Measurements from ENCODE around the gene LYRM4. TPM values are rescaled to one million over a fixed set of nuclear protein-coding genes. Genes with fewer than 3 reads are reported as not detected.

The LYRM4 gene
- total and polyA plus RNA-seq, 4 donors = 15.2 to 23.2 (median 19.1) TPM

DNA sequence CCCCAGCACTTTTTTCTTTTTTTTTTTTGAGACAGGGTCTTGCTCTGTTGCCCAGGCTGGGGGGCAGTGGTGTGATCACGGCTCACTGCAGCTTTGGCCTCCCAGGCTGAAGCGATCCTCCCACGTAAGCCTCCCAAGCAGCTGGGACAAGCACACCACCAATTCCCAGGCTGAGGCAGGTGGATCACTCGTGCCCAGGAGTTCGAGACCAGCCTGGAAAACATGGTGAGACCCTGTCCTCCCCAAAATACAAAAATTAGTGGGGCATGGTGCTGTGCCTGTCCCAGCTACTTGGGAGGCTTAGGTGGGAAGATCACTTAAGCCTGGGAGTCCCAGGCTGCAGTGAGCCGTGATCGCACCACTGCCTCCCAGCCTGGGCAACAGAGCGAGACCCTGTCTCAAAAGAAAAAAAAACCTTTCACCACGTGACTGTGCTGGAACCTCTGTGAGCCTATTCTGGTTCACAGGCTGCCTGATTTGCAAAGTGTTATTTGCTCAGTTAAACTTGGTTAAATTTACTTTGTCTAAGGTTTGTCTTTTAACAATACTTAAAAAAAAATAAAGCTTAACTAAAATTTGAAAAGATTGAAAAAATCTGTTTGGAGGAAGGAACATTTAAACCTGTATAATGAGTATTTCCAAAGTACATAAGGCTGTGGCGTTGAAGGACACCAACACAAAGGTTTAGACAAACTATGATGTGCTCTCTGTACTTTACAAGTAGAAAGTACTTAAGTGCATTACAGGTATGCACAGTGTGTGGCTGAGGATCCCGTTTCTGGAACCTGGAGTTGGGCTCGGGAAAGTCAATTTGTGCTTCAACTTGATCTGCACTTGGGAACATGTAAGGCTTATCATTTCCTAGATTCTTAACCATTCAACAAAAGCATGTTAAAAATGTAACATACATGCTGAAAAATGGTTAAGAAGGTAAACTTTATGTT is 120.7 kb downstream of the LYRM4 start:
- Histone ChIP-seq H3K4me3 (no peak overlapping the region), H3K9ac (ENCODE audit: insufficient read depth in 1 of 2, low read length in 2 of 2) (no peak overlapping the region), H3K4me1 (ENCODE audit: control insufficient read depth in 5 of 5, insufficient read depth in 5 of 5, low read length in 5 of 5) (peaks cover 0 to 4% (median 0%) of the 10 kb centered on the region in 5 donors), H3K36me3 (ENCODE audit: control insufficient read depth in 4 of 4, insufficient read depth in 4 of 4, low read length in 4 of 4) (no peaks in the 10 kb centered on the region), H3K27ac (ENCODE audit: low read depth in 1 of 2, low read length in 1 of 2) (no peak overlapping the region), H3K27me3 (ENCODE audit: control insufficient read depth in 3 of 3, insufficient read depth in 3 of 3, low read length in 2 of 3) (no peaks in the 10 kb centered on the region), H3K9me3 (ENCODE audit: control insufficient read depth in 4 of 4, insufficient read depth in 3 of 4, low read length in 3 of 4) (no peaks in the 10 kb centered on the region)
- DNase-seq (peak in 2 of 3 donors; percentile 50 to 56), ATAC-seq (ENCODE audit: insufficient read depth, low FRiP score) (no peak)
- WGBS, 2 donors = 83 to 85% methylated on average over 12 of the region's 12 CpGs
- TF ChIP-seq, protein P1, sequence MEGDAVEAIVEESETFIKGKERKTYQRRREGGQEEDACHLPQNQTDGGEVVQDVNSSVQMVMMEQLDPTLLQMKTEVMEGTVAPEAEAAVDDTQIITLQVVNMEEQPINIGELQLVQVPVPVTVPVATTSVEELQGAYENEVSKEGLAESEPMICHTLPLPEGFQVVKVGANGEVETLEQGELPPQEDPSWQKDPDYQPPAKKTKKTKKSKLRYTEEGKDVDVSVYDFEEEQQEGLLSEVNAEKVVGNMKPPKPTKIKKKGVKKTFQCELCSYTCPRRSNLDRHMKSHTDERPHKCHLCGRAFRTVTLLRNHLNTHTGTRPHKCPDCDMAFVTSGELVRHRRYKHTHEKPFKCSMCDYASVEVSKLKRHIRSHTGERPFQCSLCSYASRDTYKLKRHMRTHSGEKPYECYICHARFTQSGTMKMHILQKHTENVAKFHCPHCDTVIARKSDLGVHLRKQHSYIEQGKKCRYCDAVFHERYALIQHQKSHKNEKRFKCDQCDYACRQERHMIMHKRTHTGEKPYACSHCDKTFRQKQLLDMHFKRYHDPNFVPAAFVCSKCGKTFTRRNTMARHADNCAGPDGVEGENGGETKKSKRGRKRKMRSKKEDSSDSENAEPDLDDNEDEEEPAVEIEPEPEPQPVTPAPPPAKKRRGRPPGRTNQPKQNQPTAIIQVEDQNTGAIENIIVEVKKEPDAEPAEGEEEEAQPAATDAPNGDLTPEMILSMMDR (IDR thresholded peaks at IDR 0.05; ENCODE audit: control extremely low read depth, extremely low read depth) = no peak

GRCh38 chr6:5138995-5139827 is 121.5 kb downstream of the LYRM4 start:
- WGBS, 2 donors = 87 to 88% methylated on average over 13 of the region's 13 CpGs
- Histone ChIP-seq H3K27ac (ENCODE audit: low read depth in 1 of 2, low read length in 1 of 2) (no peak overlapping the region), H3K4me3 (no peak overlapping the region), H3K36me3 (ENCODE audit: control insufficient read depth in 4 of 4, insufficient read depth in 4 of 4, low read length in 4 of 4) (no peaks in the 10 kb centered on the region), H3K27me3 (ENCODE audit: control insufficient read depth in 3 of 3, insufficient read depth in 3 of 3, low read length in 2 of 3) (no peaks in the 10 kb centered on the region), H3K9me3 (ENCODE audit: control insufficient read depth in 4 of 4, insufficient read depth in 3 of 4, low read length in 3 of 4) (no peaks in the 10 kb centered on the region), H3K4me1 (ENCODE audit: control insufficient read depth in 5 of 5, insufficient read depth in 5 of 5, low read length in 5 of 5) (peaks cover 0 to 4% (median 0%) of the 10 kb centered on the region in 5 donors), H3K9ac (ENCODE audit: insufficient read depth in 1 of 2, low read length in 2 of 2) (no peak overlapping the region)
- TF ChIP-seq, protein P1 (IDR thresholded peaks at IDR 0.05; ENCODE audit: control extremely low read depth, extremely low read depth) = no peak
- no peak for ATAC-seq (ENCODE audit: insufficient read depth, low FRiP score)
- peak in 1 of 3 donors; percentile 43 for DNase-seq

DNA sequence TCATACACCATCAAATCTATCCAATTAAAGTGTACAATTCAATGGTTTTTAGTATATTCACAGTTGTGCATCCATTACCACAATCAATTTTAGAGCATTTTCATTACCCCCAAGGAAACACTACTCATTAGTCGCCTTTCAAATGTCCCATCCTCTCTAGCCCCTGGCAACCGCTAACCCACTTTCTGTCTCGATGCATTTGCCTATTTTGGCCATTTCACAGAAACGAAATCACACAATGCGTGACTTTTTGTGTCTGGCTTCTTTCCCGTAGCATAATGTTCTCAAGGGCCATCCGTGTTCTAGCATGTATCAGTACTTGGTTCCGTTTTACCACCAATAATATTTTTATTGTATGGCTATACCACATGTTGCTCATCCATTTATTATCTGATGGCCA is 123.9 kb downstream of the LYRM4 start:
- 97% methylated on average over 8 of the region's 8 CpGs for WGBS, 2 donors
- ATAC-seq (ENCODE audit: insufficient read depth, low FRiP score) (no peak), DNase-seq (no peak)
- TF ChIP-seq, protein P1 (IDR thresholded peaks at IDR 0.05; ENCODE audit: control extremely low read depth, extremely low read depth) = no peak
- Histone ChIP-seq H3K4me3 (no peak overlapping the region), H3K9me3 (ENCODE audit: control insufficient read depth in 4 of 4, insufficient read depth in 3 of 4, low read length in 3 of 4) (no peaks in the 10 kb centered on the region), H3K9ac (ENCODE audit: insufficient read depth in 1 of 2, low read length in 2 of 2) (no peak overlapping the region), H3K36me3 (ENCODE audit: control insufficient read depth in 4 of 4, insufficient read depth in 4 of 4, low read length in 4 of 4) (no peaks in the 10 kb centered on the region), H3K27ac (ENCODE audit: low read depth in 1 of 2, low read length in 1 of 2) (no peak overlapping the region), H3K4me1 (ENCODE audit: control insufficient read depth in 5 of 5, insufficient read depth in 5 of 5, low read length in 5 of 5) (peaks cover 0 to 13% (median 0%) of the 10 kb centered on the region in 5 donors), H3K27me3 (ENCODE audit: control insufficient read depth in 3 of 3, insufficient read depth in 3 of 3, low read length in 2 of 3) (no peaks in the 10 kb centered on the region)

Measured in lung (tissue), 12 donors.